HUES64 (cell line): ENCODE data around the gene MMP28.
A peak's percentile ranks its signal among the peaks of the same experiment; 100 is the strongest.

Source experiments
- H3K27ac ChIP-seq: 2 replicates; pipeline ENCODE4 v1.7.0; 2013; ENCODE audit warnings: low read depth, low read length, inconsistent platforms
- H3K27me3 ChIP-seq: 2 replicates; pipeline ENCODE4 v1.6.1; 2013; ENCODE audit warnings: mild to moderate bottlenecking, low read length; ENCODE audit not compliant: insufficient read depth
- H3K36me3 ChIP-seq: 2 replicates; pipeline ENCODE4 v1.6.1; 2013; ENCODE audit warnings: mild to moderate bottlenecking, low read length; ENCODE audit not compliant: insufficient read depth
- H3K4me1 ChIP-seq: 2 replicates; pipeline ENCODE4 v1.6.1; 2013; ENCODE audit warnings: mild to moderate bottlenecking, low read length, moderate library complexity; ENCODE audit not compliant: insufficient read depth
- H3K4me3 ChIP-seq: 2 replicates; pipeline ENCODE4 v1.5.1; 2013; ENCODE audit warnings: mild to moderate bottlenecking, low read length, moderate library complexity
- H3K9ac ChIP-seq: 2 replicates; pipeline ENCODE4 v1.6.1; 2013; ENCODE audit warnings: mild to moderate bottlenecking, low read depth, low read length
- H3K9me3 ChIP-seq: 2 replicates; pipeline ENCODE4 v1.6.1; 2013; ENCODE audit warnings: low read depth, low read length; ENCODE audit not compliant: insufficient read depth
- whole genome bisulfite sequencing: fragments of 150-250, 120-280 bp; methylation state at CpG from one replicate; pipeline ENCODE4 v1.1.7; 2013; ENCODE audit warnings: missing lambda C conversion rate; 5-methylcytosine and 5-hydroxymethylcytosine counted together

Gene MMP28

DNA sequence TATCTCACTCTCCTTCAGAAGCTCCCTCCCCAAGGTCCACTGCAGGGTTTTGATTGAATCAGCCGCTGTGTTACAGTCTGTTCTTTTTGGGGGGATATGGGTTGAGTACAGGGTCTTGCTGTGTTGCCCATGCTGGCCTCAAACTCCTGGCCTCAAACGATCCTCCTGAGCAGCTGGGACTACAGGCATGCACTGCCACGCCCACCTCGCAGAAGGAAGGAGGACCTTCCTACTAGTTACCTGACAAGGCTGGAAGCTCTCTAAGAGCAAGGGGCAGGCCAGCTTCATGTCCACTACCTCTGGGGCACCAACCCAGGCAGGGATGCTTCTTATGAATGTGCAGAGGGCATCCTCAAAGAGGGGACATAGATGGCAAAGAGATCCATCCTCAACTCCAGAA lies 1.9 kb upstream of the MMP28 start:
- WGBS = 50% methylated on average over 4 of the region's 4 CpGs
- Histone ChIP-seq H3K27me3 (peaks cover 67% of the 10 kb centered on the region), H3K4me1 (no peaks in the 10 kb centered on the region; the same call in 1 of the 2 replicates), H3K27ac (no peak overlapping the region), H3K9ac (no peak overlapping the region), H3K36me3 (no peaks in the 10 kb centered on the region), H3K9me3 (no peaks in the 10 kb centered on the region), H3K4me3 (no peak overlapping the region)

DNA sequence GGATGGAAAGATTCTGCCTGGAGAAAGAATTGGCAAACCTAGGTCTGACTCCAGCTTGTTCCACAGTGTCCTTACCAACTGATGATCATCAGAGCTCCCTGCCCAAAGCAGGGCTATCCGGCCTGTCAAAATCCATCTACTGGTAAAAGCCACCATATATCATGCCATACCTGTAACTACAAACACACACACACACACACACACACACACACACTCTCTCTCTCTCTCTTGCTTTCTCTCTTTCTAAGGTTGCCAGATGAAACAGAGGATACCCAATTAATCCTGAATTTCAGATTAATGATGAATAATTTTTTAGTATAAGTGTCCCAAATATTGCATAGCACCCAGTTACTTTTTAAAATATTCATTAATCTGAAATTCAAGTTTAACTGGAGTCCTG lies 1.5 kb upstream of the MMP28 start:
- Histone ChIP-seq H3K36me3 (no peaks in the 10 kb centered on the region), H3K4me1 (no peaks in the 10 kb centered on the region; the same call in 1 of the 2 replicates), H3K9ac (no peak overlapping the region), H3K27ac (no peak overlapping the region), H3K4me3 (no peak overlapping the region), H3K9me3 (no peaks in the 10 kb centered on the region), H3K27me3 (peaks cover 71% of the 10 kb centered on the region)
- WGBS = 73% methylated on average over 1 of the region's 1 CpG

DNA sequence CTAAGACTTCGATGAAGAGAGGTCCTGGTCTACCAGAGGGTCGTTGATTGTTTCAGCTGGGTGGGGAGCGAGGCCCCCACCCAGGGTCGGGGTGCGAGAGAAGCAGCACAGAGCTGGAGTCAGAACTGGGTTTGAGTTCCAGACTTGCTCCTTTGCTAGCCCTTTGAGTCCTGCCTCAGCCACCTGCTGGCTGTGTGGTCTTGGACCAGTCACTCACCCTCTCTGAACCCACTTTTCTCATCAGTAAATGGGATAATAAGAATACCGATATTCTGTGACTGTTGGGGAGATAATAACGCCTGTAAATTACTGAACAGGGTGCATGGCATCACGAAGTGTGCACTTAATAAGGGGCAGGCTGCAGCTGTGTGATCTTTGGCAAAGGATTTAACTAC lies 427 bp upstream of the MMP28 start:
- Histone ChIP-seq H3K27me3 (peaks cover 82% of the 10 kb centered on the region), H3K27ac (no peak overlapping the region)

DNA sequence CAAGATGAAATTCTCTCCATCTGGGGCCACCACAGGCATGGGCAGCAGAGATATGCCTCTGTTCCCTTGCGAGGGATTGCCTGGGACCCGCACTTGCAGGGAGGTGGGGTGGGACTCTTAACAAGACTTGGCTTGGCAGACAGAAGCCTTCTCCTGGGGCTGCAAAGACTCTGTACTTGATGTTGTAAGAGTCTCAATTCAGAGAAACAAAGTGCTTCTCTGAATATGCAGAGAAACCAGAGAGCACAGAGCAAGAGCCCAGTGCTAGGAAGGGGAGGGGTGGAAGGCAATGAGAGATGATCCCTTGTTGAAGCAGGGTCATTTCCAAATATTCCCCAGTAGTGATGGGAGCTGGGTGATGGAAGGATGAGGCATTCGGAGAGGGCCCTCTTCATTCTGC lies 2.2 kb downstream of the MMP28 start:
- H3K36me3 ChIP-seq = no peaks in the 10 kb centered on the region
- no peak overlapping the region for H3K4me3 ChIP-seq
- H3K9me3 ChIP-seq = no peaks in the 10 kb centered on the region
- H3K9ac ChIP-seq = no peak overlapping the region
- H3K27ac ChIP-seq = no peak overlapping the region
- 63% methylated on average over 3 of the region's 3 CpGs for WGBS
- peaks cover 76% of the 10 kb centered on the region for H3K27me3 ChIP-seq
- H3K4me1 ChIP-seq = peaks cover 2% of the 10 kb centered on the region; the same call in 1 of the 2 replicates

More for the DNA sequence above, 427 bp upstream of the MMP28 start:
- H3K4me3 ChIP-seq = peak overlapping the region; percentile 60
- no peak overlapping the region for H3K9ac ChIP-seq
- peaks cover 2% of the 10 kb centered on the region; the same call in 1 of the 2 replicates for H3K4me1 ChIP-seq
- WGBS = 45% methylated on average over 8 of the region's 8 CpGs
- no peaks in the 10 kb centered on the region for H3K36me3 ChIP-seq
- H3K9me3 ChIP-seq = no peaks in the 10 kb centered on the region

DNA sequence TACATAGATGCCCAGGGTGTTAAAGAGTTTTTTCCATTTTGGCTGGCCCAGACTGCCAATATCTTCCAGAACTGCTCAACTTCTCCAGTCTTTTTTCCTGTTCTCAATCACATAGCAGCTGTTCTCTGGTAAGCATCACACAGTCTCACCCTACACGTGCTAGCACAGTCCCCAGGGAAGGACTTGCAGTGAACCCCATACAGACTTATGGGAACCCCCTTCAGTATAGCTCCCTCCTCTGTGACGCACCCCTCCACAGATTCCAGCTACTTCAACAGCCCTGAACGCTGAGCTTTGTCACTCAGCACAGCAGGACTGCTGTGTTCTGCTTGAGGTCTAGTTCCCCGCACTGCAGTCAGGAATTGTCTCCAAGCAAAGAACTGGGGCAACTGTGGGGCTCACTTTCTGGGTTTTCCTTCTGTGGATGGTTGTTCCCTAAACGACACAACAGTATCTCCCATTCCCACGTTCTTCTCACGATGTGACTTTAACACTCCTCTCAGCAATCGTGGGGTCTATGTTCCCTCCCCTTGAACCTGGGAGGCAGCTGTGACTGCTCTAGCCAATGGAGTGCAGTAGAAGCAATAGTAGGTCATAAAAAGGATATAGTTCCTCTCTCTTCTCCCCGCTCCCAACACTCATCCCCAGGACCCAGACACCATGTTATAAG lies 3.6 kb downstream of the MMP28 start:
- Histone ChIP-seq H3K27ac (no peak overlapping the region), H3K36me3 (no peaks in the 10 kb centered on the region), H3K27me3 (peaks cover 64% of the 10 kb centered on the region), H3K9ac (no peak overlapping the region), H3K4me1 (peaks cover 2% of the 10 kb centered on the region; the same call in 1 of the 2 replicates), H3K9me3 (no peaks in the 10 kb centered on the region), H3K4me3 (no peak overlapping the region)
- WGBS = 53% methylated on average over 9 of the region's 9 CpGs

DNA sequence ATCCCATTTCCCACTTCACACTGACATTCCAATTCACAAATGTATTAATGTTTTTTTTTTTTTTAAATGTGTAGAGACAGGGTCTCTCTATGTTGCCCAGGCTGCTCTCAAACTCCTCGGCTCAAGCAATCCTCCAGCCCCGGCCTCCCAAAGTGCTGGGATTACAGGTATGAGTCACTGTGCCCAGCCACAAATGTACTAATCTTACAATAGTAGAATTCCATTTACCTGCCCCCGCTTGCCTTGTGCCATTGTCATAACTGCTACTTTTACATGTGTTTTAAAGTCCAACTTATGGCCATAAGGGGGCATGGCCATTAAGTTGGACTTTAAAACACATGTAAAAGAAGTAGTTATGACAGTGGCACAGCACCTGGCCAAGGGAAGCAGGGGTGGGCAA lies 4.6 kb downstream of the MMP28 start:
- H3K9ac ChIP-seq = no peak overlapping the region
- 89% methylated on average over 3 of the region's 3 CpGs for WGBS

DNA sequence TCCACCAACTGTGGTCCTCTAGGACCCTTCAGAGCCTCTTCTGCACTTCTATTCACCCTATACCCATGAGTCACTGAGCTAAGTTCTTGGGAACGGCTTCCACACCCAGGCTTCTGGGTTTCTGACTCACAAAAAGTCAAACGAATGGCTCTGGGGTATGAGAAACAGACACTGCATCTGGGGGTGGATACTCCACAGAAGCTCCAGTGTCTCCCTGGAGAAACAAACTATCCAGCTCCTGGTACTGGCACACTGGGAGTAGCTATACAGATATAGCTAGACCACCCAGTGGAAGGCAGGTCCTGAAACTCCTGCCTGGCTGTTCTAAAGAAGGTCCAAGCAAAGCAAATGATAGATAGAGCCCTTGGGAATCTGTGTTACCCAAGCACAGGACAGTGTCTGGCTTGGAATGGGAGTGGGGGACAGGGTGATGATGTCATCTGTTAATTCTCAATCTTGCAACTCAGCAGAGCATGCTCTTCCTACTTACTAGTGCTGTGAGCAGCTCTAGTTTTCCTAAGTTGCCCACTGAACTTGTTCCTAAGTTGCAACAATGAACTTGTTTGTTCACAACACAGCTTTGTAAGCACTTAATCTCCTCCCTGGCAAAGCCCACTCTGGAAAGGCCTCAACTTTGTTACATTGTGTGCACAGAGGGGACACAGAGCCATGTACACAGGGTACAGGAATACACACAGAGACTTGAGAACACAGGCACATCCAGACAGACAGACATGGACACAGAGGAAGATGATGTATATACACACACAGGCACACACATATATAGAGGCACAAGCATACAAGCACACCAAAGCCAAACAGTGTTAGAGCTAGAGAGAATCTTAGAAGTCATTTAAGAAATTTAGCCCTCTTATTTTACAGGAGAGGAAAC lies 6.7 kb downstream of the MMP28 start:
- Histone ChIP-seq H3K36me3 (no peaks in the 10 kb centered on the region), H3K27me3 (peaks cover 33% of the 10 kb centered on the region), H3K9ac (no peak overlapping the region), H3K4me3 (no peak overlapping the region), H3K27ac (no peak overlapping the region), H3K9me3 (no peaks in the 10 kb centered on the region), H3K4me1 (0 out of 2 replicates have a peak, but pooled peaks cover 2% of the 10 kb centered on the region)
- WGBS = 66% methylated on average over 2 of the region's 2 CpGs

More for the DNA sequence above, 4.6 kb downstream of the MMP28 start:
- H3K4me1 ChIP-seq = peaks cover 2% of the 10 kb centered on the region; the same call in 1 of the 2 replicates
- no peaks in the 10 kb centered on the region for H3K9me3 ChIP-seq
- no peak overlapping the region for H3K4me3 ChIP-seq
- peaks cover 54% of the 10 kb centered on the region for H3K27me3 ChIP-seq
- H3K27ac ChIP-seq = no peak overlapping the region
- H3K36me3 ChIP-seq = no peaks in the 10 kb centered on the region

DNA sequence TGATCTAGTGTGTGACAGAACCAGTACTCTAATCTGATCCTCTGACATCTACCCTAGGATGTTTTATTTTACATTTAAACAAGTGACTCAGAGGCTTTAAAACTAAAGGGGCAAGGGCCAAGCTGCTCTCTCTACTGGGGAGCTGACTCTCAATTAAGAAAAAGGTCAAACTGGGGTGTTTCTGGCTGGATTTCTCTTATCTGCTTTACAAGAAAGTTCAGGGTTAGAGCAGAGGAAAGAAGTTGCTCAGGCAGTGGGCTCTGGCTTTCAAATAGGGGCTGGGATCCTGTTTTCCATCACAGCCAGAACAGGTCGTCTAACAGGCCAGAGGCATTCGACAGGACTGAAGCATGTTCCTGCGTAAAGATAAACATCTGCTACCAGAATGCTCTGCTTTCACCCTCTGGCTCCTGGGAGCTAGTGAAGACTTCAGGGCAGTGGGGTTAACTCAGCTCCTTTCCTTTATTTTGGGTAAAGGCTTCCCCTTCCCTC lies 8.5 kb downstream of the MMP28 start:
- H3K27me3 ChIP-seq = peaks cover 15% of the 10 kb centered on the region
- no peaks in the 10 kb centered on the region for H3K9me3 ChIP-seq
- H3K27ac ChIP-seq = no peak overlapping the region
- no peak overlapping the region for H3K4me3 ChIP-seq
- 0 out of 2 replicates have a peak, but pooled peaks cover 2% of the 10 kb centered on the region for H3K4me1 ChIP-seq
- H3K9ac ChIP-seq = no peak overlapping the region; the same call in 1 of the 2 replicates
- WGBS = 54% methylated on average over 3 of the region's 3 CpGs
- H3K36me3 ChIP-seq = no peaks in the 10 kb centered on the region

DNA sequence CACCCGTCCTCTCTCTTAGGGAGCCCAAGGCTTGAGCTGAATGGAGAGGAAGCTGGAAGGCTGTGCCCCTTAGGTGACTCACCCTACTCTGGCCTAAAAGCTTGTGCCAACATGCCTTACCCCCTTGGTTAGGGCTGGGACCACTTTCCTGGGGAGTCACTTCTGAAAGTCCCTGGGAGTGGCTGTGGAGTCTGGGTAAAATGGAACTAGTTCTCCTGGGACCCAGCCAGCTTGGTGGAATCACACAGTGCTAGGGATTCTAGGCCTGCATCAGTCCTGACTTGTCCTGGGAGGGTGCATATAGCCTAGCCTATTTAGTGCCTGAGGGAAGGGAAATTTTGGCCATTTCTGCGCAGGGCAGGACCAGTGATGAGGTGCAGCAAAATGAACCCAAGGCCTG lies 10.5 kb downstream of the MMP28 start:
- Histone ChIP-seq H3K36me3 (no peaks in the 10 kb centered on the region), H3K9ac (no peak overlapping the region), H3K4me1 (no peaks in the 10 kb centered on the region), H3K4me3 (no peak overlapping the region), H3K9me3 (no peaks in the 10 kb centered on the region), H3K27ac (no peak overlapping the region), H3K27me3 (peaks cover 4% of the 10 kb centered on the region; the same call in 1 of the 2 replicates)
- WGBS = 87% methylated on average over 2 of the region's 2 CpGs

DNA sequence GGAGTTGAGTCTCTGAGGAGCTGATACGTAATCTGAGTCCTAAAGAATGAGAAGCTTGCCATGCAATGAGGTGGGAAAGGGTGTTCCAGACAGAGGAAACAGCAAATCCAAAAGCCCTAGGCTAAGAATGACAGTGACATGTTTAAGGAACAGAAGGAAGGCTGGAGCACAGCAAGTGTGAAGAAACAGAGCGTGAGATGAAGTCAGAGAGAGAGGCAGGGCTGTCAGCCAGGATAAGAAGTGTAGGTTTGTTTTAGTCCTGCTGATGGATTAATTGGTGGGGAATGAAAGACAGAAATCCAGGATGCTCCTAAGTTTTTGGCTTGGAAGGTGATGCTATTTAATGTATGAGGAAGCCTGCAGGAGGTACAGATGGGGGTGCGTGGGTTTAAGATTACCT lies 14.5 kb downstream of the MMP28 start:
- no peaks in the 10 kb centered on the region for H3K4me1 ChIP-seq
- WGBS = 86% methylated on average over 3 of the region's 3 CpGs
- no peaks in the 10 kb centered on the region for H3K9me3 ChIP-seq
- H3K9ac ChIP-seq = no peak overlapping the region
- H3K27ac ChIP-seq = no peak overlapping the region
- H3K36me3 ChIP-seq = no peaks in the 10 kb centered on the region
- H3K27me3 ChIP-seq = no peaks in the 10 kb centered on the region
- H3K4me3 ChIP-seq = no peak overlapping the region

DNA sequence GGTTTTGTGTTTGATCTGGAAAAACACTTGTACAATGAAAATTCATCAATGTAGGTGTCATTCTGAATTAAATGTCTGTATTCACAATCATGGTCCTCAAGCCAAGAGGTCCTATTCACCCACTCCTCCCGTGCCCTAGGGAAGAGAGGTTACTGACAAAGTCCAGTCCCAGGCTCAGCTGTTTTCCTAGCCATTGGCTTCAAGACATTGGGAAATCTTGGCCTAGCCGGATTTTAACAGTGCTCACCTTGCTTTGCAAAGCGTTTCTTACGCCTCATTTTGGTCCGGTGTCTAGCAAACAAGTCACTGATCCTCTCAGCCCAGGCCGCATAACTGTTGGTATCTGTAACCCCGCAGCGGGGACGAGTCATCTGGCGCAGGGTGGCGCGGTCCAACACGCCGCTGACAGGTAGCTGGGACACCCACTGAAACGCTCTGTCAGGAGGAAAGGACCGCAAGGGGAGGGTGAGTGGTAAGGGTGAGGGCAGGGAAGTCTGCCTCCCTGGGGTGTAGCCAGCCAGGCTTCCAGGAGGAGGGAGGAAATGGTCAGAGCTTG lies 16.7 kb downstream of the MMP28 start:
- Histone ChIP-seq H3K4me1 (0 out of 2 replicates have a peak, but pooled peaks cover 9% of the 10 kb centered on the region), H3K27ac (no peak overlapping the region), H3K9ac (no peak overlapping the region), H3K9me3 (no peaks in the 10 kb centered on the region), H3K36me3 (no peaks in the 10 kb centered on the region), H3K27me3 (no peaks in the 10 kb centered on the region), H3K4me3 (no peak overlapping the region)
- 93% methylated on average over 16 of the region's 16 CpGs for WGBS
